H1 (cell line): Measurements from ENCODE around the gene TMEM140. TPM values are rescaled to one million over a fixed set of nuclear protein-coding genes. Genes with fewer than 3 reads are reported as not detected.

Source experiments
- CTCF ChIA-PET: fragments of 300-600 bp; sonication (Branson Sonifier 250); formaldehyde crosslinking; loops from one replicate; lab custom pipeline; 2021; ENCODE audit not compliant: partially characterized antibody; lab: Charles Lee
- POLR2A ChIA-PET: fragments of 300-600 bp; sonication (Branson Sonifier 250); formaldehyde crosslinking; loops from one replicate; lab custom pipeline; 2021; ENCODE audit warnings: inconsistent platforms; ENCODE audit not compliant: partially characterized antibody; lab: Charles Lee
- DNase-seq, 2 experiments: peaks; one replicate each; pipeline versions ENCODE4 v3.0.0 to v3.0.0-alpha.2; 2010 to 2022; ENCODE audit warnings: low spot score in 2 of 2, low read depth in 1 of 2, mixed read lengths in 1 of 2
- FAIRE-seq: peaks from 2 replicates; lab custom pipeline; 2011; peaks lifted over from hg19 to GRCh38; lab: Jason Lieb, UNC
- H2AFZ ChIP-seq: 2 replicates; pipeline ENCODE4 v1.8.1; 2012; ENCODE audit warnings: low read length, inconsistent platforms
- H2AK5ac ChIP-seq: 2 replicates; pipeline ENCODE4 v1.6.1; 2013; ENCODE audit warnings: low read depth, low read length
- H2BK120ac ChIP-seq: replicated peaks from 2 replicates; pipeline ENCODE3; 2013; ENCODE audit warnings: low read depth, low read length, inconsistent platforms
- H2BK12ac ChIP-seq: 2 replicates; pipeline ENCODE4 v1.6.1; 2013; ENCODE audit warnings: low read depth, low read length
- H2BK15ac ChIP-seq: 2 replicates; pipeline ENCODE4 v1.6.1; 2013; ENCODE audit warnings: low read length
- H2BK20ac ChIP-seq: 2 replicates; pipeline ENCODE4 v1.6.1; 2013; ENCODE audit warnings: low read length
- H2BK5ac ChIP-seq: 2 replicates; pipeline ENCODE4 v1.6.1; 2013; ENCODE audit warnings: low read depth, low read length
- H3K14ac ChIP-seq: 2 replicates; pipeline ENCODE4 v1.6.1; 2013; ENCODE audit warnings: inconsistent platforms; ENCODE audit not compliant: insufficient read length
- H3K18ac ChIP-seq: 2 replicates; pipeline ENCODE4 v1.6.1; 2013; ENCODE audit warnings: low read length; ENCODE audit errors: extremely low read depth
- H3K23ac ChIP-seq: 2 replicates; pipeline ENCODE4 v1.6.1; 2013; ENCODE audit warnings: inconsistent platforms; ENCODE audit not compliant: insufficient read length
- H3K23me2 ChIP-seq: 2 replicates; pipeline ENCODE4 v1.6.1; 2013; ENCODE audit warnings: low read depth, low read length
- H3K27ac ChIP-seq: 2 replicates; pipeline ENCODE4 v1.6.1; 2011; ENCODE audit warnings: low read depth, low read length, inconsistent platforms
- H3K27me3 ChIP-seq, 4 experiments: replicated peaks in 1 of 4; 1 replicate in 1 of 4; 2 replicates in 3 of 4; pipeline versions ENCODE4 v1.6.1 to v1.8.1; 2011 to 2013; ENCODE audit warnings: low read length in 3 of 4, mild to moderate bottlenecking in 3 of 4, inconsistent platforms in 2 of 4, mixed read lengths in 2 of 4, moderate library complexity in 1 of 4; ENCODE audit not compliant: control insufficient read depth in 3 of 4, insufficient read depth in 3 of 4; ENCODE audit errors: extremely low read depth in 1 of 4
- H3K36me3 ChIP-seq, 4 experiments: 2 replicates each; pipeline versions ENCODE4 v1.6.1 to v1.8.1; 2011 to 2013; ENCODE audit warnings: mild to moderate bottlenecking in 4 of 4, low read length in 3 of 4, moderate library complexity in 2 of 4, control low read depth in 1 of 4, inconsistent platforms in 1 of 4; ENCODE audit not compliant: insufficient read depth in 4 of 4, control insufficient read depth in 2 of 4
- H3K4ac ChIP-seq: replicated peaks from 2 replicates; pipeline ENCODE3; 2013; ENCODE audit warnings: low read length, low read depth, mixed read lengths, inconsistent platforms; ENCODE audit not compliant: insufficient read length
- H3K4me1 ChIP-seq, 4 experiments: replicated peaks in 1 of 4; 1 replicate in 1 of 4; 2 replicates in 3 of 4; pipeline versions ENCODE4 v1.6.1 to v1.8.1; 2011 to 2013; ENCODE audit warnings: low read length in 3 of 4, inconsistent platforms in 2 of 4, mixed read lengths in 1 of 4; ENCODE audit not compliant: insufficient read depth in 4 of 4, control insufficient read depth in 3 of 4
- H3K4me2 ChIP-seq, 2 experiments: 2 replicates each; pipeline versions ENCODE4 v1.6.1 to v1.8.1; 2011 to 2013; ENCODE audit warnings: low read depth in 2 of 2, low read length in 2 of 2, control low read depth in 1 of 2, inconsistent platforms in 1 of 2, mild to moderate bottlenecking in 1 of 2; ENCODE audit not compliant: insufficient read depth in 1 of 2
- H3K4me3 ChIP-seq, 4 experiments: fragments of 200-600, 300-600 bp in 1 of 4; sonication (generic), shearing (Covaris generic), sonication (Bioruptor Twin) in 1 of 4; 2 replicates each; pipeline versions ENCODE4 v1.5.1 to v1.8.1; 2011 to 2016; ENCODE audit warnings: low read length in 4 of 4, low read depth in 3 of 4, control low read depth in 2 of 4, inconsistent platforms in 2 of 4, mild to moderate bottlenecking in 2 of 4, mixed read lengths in 1 of 4, moderate library complexity in 1 of 4; ENCODE audit not compliant: insufficient read depth in 2 of 4; ENCODE audit errors: extremely low read depth in 1 of 4
- H3K56ac ChIP-seq: replicated peaks from 2 replicates; pipeline ENCODE3; 2013; ENCODE audit warnings: low read depth, mild to moderate bottlenecking, mixed read lengths, low read length, inconsistent platforms; ENCODE audit not compliant: insufficient read length
- H3K79me1 ChIP-seq: 2 replicates; pipeline ENCODE4 v1.6.1; 2013; ENCODE audit warnings: low read depth, low read length, control low read depth
- H3K79me2 ChIP-seq, 2 experiments: 2 replicates each; pipeline versions ENCODE4 v1.6.1 to v1.8.1; 2012 to 2013; ENCODE audit warnings: low read length in 2 of 2, mild to moderate bottlenecking in 2 of 2, inconsistent platforms in 1 of 2; ENCODE audit not compliant: insufficient read depth in 2 of 2, control insufficient read depth in 1 of 2
- H3K9ac ChIP-seq, 4 experiments: replicated peaks in 1 of 4; 1 replicate in 1 of 4; 2 replicates in 3 of 4; pipeline versions ENCODE4 v1.6.1 to v1.8.1; 2011 to 2013; ENCODE audit warnings: low read depth in 3 of 4, low read length in 3 of 4, control low read depth in 2 of 4, mild to moderate bottlenecking in 2 of 4, moderate library complexity in 2 of 4, inconsistent platforms in 1 of 4; ENCODE audit errors: extremely low read depth in 1 of 4
- H3K9me3 ChIP-seq, 2 experiments: 2 replicates each; pipeline versions ENCODE4 v1.6.1 to v1.8.1; 2012 to 2013; ENCODE audit warnings: mild to moderate bottlenecking in 2 of 2, moderate library complexity in 2 of 2, control low read depth in 1 of 2, inconsistent platforms in 1 of 2, low read depth in 1 of 2, low read length in 1 of 2, mixed read lengths in 1 of 2; ENCODE audit not compliant: insufficient read depth in 2 of 2
- H4K20me1 ChIP-seq, 2 experiments: replicated peaks in 1 of 2; 2 replicates each; pipeline versions ENCODE3 to v1.8.1; 2011 to 2013; ENCODE audit warnings: inconsistent platforms in 2 of 2, low read length in 2 of 2, mild to moderate bottlenecking in 1 of 2; ENCODE audit not compliant: insufficient read depth in 2 of 2, control insufficient read depth in 1 of 2
- H4K5ac ChIP-seq: 2 replicates; pipeline ENCODE4 v1.6.1; 2013; ENCODE audit warnings: low read length, low read depth, mixed read lengths, inconsistent platforms; ENCODE audit not compliant: insufficient read length
- H4K8ac ChIP-seq: 2 replicates; pipeline ENCODE4 v1.8.0; 2013; ENCODE audit warnings: mild to moderate bottlenecking, moderate library complexity, low read length, inconsistent platforms; ENCODE audit not compliant: insufficient read depth; ENCODE audit errors: extremely low read depth
- H4K91ac ChIP-seq: replicated peaks from 2 replicates; pipeline ENCODE3; 2013; ENCODE audit warnings: low read length, mixed read lengths, inconsistent platforms; ENCODE audit not compliant: insufficient read length
- BACH1 ChIP-seq: IDR thresholded peaks from 2 replicates; pipeline ENCODE4 v1.6.1; 2012; ENCODE audit warnings: low read length, improper control_type of control experiment
- CBX8 ChIP-seq: fragments of 300-800, 300-1000 bp; sonication (generic); IDR thresholded peaks from 2 replicates; pipeline ENCODE4 v1.7.1; 2016; ENCODE audit warnings: low read depth, low read length, borderline replicate concordance
- CHD1 ChIP-seq: IDR thresholded peaks from 2 replicates; pipeline ENCODE4 v1.6.1; 2012; ENCODE audit warnings: low read depth, low read length, improper control_type of control experiment
- CREB1 ChIP-seq: IDR thresholded peaks from 2 replicates; pipeline ENCODE4 v1.6.1; 2012; ENCODE audit warnings: inconsistent platforms
- EZH2 ChIP-seq: fragments of 200-600 bp; sonication (generic); IDR thresholded peaks from 2 replicates; pipeline ENCODE4 v1.7.1; 2012; ENCODE audit warnings: low read depth, mild to moderate bottlenecking, moderate library complexity, low read length, inconsistent platforms; ENCODE audit not compliant: severe bottlenecking
- GTF2F1 ChIP-seq: IDR thresholded peaks from 2 replicates; pipeline ENCODE4 v1.6.1; 2012; ENCODE audit warnings: low read depth, low read length, improper control_type of control experiment, borderline replicate concordance
- MAX ChIP-seq: IDR thresholded peaks from 2 replicates; pipeline ENCODE4 v1.6.1; 2012; ENCODE audit warnings: inconsistent platforms
- NANOG ChIP-seq: IDR thresholded peaks from 2 replicates; pipeline ENCODE4 v1.6.1; 2011; ENCODE audit warnings: low read length, low read depth, mild to moderate bottlenecking, inconsistent platforms; ENCODE audit not compliant: insufficient read depth, poor library complexity, severe bottlenecking
- POLR2A ChIP-seq, 2 experiments: IDR thresholded peaks; 1 replicate in 1 of 2; 2 replicates in 1 of 2; pipeline ENCODE4 v1.6.1; 2011; ENCODE audit warnings: low read depth in 2 of 2, low read length in 2 of 2, mild to moderate bottlenecking in 2 of 2; ENCODE audit errors: control extremely low read depth in 1 of 2
- RXRA ChIP-seq: IDR thresholded peaks from 2 replicates; pipeline ENCODE4 v1.6.1; 2011; ENCODE audit warnings: low read depth, mild to moderate bottlenecking, low read length, moderate library complexity; ENCODE audit not compliant: insufficient read depth
- SIN3A ChIP-seq, 2 experiments: IDR thresholded peaks in 1 of 2; conservative IDR thresholded peaks in 1 of 2; 2 replicates each; pipeline ENCODE4 v1.6.1; 2011 to 2012; ENCODE audit warnings: low read length in 2 of 2, improper control_type of control experiment in 1 of 2, low read depth in 1 of 2, mild to moderate bottlenecking in 1 of 2
- TAF7 ChIP-seq: optimal IDR thresholded peaks from 2 replicates; pipeline ENCODE3; 2011; ENCODE audit warnings: low read depth, mild to moderate bottlenecking, inconsistent platforms, low read length, moderate library complexity, borderline replicate concordance
- YY1 ChIP-seq: IDR thresholded peaks from 2 replicates; pipeline ENCODE4 v1.6.1; 2011; ENCODE audit warnings: low read depth, mild to moderate bottlenecking, low read length
- WGBS, 2 experiments: shearing (Covaris generic) in 1 of 2; methylation state at CpG; one replicate each; pipeline versions ENCODE4 v1.1.6 to v1.1.7; 2013 to 2015; ENCODE audit warnings: low lambda C conversion rate in 2 of 2, mixed read lengths in 2 of 2, inconsistent platforms in 1 of 2, low coverage in 1 of 2, missing lambda C conversion rate in 1 of 2; ENCODE audit not compliant: insufficient replicate concordance in 2 of 2, insufficient coverage in 1 of 2, insufficient read length in 1 of 2; ENCODE audit errors: extremely low coverage in 1 of 2, missing lambda C conversion rate in 1 of 2; 5-methylcytosine and 5-hydroxymethylcytosine counted together
- polyA plus RNA-seq, 7 experiments: library from polyadenylated mRNA; depleted of rRNA in 3 of 7; stranded (reverse) in 5 of 7; unstranded in 2 of 7; fragments of >200 nt in 5 of 7; fragments of 200-250 nt in 2 of 7; gene quantifications; 1 replicate in 5 of 7; 2 replicates in 1 of 7; 4 replicates in 1 of 7; pipeline versions ENCODE4 v1.2.1 to v1.2.3, GENCODE V29; 2011 to 2013; ENCODE audit warnings: missing spikeins in 2 of 7, mixed read lengths in 2 of 7
- total RNA-seq: library from RNA; stranded (reverse); fragmentation: NEBNext Ultra II Directional; extraction: Animal tissue kit (Norgen Biotek cat#: 25700); gene quantifications from 2 replicates; pipeline ENCODE4 v1.2.1, GENCODE V29; 2021

TMEM140 gene
- total and polyA plus RNA-seq, 2 of the 8 experiments (the other 6 are each of a cell fraction or from before 2014, with no cell fraction given): not detected

- Histone ChIP-seq H4K20me1 (peaks cover 0 to 4% of the 10 kb centered on the region in 2 experiments), H2AK5ac (no peak overlapping the region), H3K23me2 (no peaks in the 10 kb centered on the region; the same call in 1 of the 2 replicates), H3K9ac (no peak overlapping the region), H2BK15ac (no peak overlapping the region), H3K27me3 (no peaks in the 10 kb centered on the region), H3K14ac (no peak overlapping the region), H3K23ac (no peak overlapping the region), H3K4me3 (no peak overlapping the region), H3K18ac (no peak overlapping the region), H2BK20ac (no peak overlapping the region), H3K4me2 (no peak overlapping the region), H3K56ac (no peak overlapping the region), H3K79me1 (no peaks in the 10 kb centered on the region; the same call in 1 of the 2 replicates), H3K9me3 (peaks cover 2 to 11% of the 10 kb centered on the region in 2 experiments; a peak in 2 of 4 replicates), H2AFZ (no peak overlapping the region), H4K91ac (no peak overlapping the region), H3K36me3 (peaks cover 16 to 51% (median 39%) of the 10 kb centered on the region in 4 experiments), H4K5ac (no peak overlapping the region), H3K4me1 (peaks cover under 1 to 10% (median 3%) of the 10 kb centered on the region in 4 experiments; a peak in 4 of 7 replicates), H2BK120ac (no peak overlapping the region), H4K8ac (no peak overlapping the region), H3K79me2 (peaks cover 0 to 20% of the 10 kb centered on the region in 2 experiments; a peak in 2 of 4 replicates), H3K4ac (no peak overlapping the region), H2BK5ac (no peak overlapping the region), H2BK12ac (no peak overlapping the region), H3K27ac (no peak overlapping the region)
- FAIRE-seq (no peak), DNase-seq (no peak)
- whole genome bisulfite sequencing, 2 experiments: 95% methylated on average over 4 of the region's 4 CpGs; no CpG with 5 or more reads in 1 of the 2 experiments
- POLR2A ChIA-PET: interaction anchor here (0.6 to 4.0 kb wide), 5 partner anchors 13 to 1278 kb away, joined by 3 to 20 read pairs (median 3); no protein-coding TSS in a partner anchor
- CTCF ChIA-PET: interaction anchor here (0.6 to 2.3 kb wide), 5 partner anchors 8 to 659 kb away, joined by 3 to 7 read pairs (median 4); partner anchors contain the start of gene AGBL3
- TF ChIP-seq RXRA (no peak), POLR2A (IDR thresholded peaks at IDR 0.05; ENCODE audit: control extremely low read depth in 1 of 2, low read depth in 2 of 2, low read length in 2 of 2) (no peak), MAX (no peak), SIN3A (conservative IDR thresholded peaks at IDR 0.05 in 1 of 2, IDR thresholded peaks at IDR 0.05 in 1 of 2; ENCODE audit: low read depth in 1 of 2, low read length in 2 of 2) (no peak), EZH2 (no peak), GTF2F1 (no peak), YY1 (no peak), CBX8 (no peak), CHD1 (no peak), TAF7 (no peak), BACH1 (no peak), NANOG (no peak), CREB1 (no peak)
Observed at GRCh38 chr7:135165862-135166261, 18.0 kb downstream of the TMEM140 start.
